SK-N-SH treated with all-trans-retinoic acid at 6 μM for 48 hours (cell line): Measurements from ENCODE around the gene FAM227B.

Experiments used
- ATAC-seq: fragments of 200-7000 bp; cut with Tn5 transposase; 3 replicates; pipeline ENCODE4 v1.9.1; 2020; ENCODE audit warnings: mild to moderate bottlenecking, moderate library complexity
- ARNTL ChIP-seq: fragments of 450-650 bp; formaldehyde crosslinking; IDR thresholded peaks from 2 replicates; pipeline ENCODE4 v1.5.0; 2020; ENCODE audit warnings: low read depth, mild to moderate bottlenecking, moderate library complexity, borderline replicate concordance
- BACH2 ChIP-seq: fragments of 250-450 bp; sonication (Bioruptor Pico); IDR thresholded peaks from 2 replicates; pipeline ENCODE4 v1.9.0; 2021; ENCODE audit warnings: mild to moderate bottlenecking, borderline replicate concordance
- CREB5 ChIP-seq: fragments of 250-450 bp; sonication (Bioruptor Pico); IDR thresholded peaks from 2 replicates; pipeline ENCODE4 v1.5.1; 2020; ENCODE audit warnings: low read depth, mild to moderate bottlenecking, moderate library complexity
- GLIS3 ChIP-seq: fragments of 250-450 bp; sonication (Bioruptor Pico); IDR thresholded peaks from 2 replicates; pipeline ENCODE4 v1.5.0; 2020; ENCODE audit warnings: mild to moderate bottlenecking, moderate library complexity
- ISL1 ChIP-seq: fragments of 250-450 bp; sonication (Bioruptor Pico); IDR thresholded peaks from 2 replicates; pipeline ENCODE4 v2.1.2; 2022; ENCODE audit warnings: mild to moderate bottlenecking, moderate library complexity
- OSR1 ChIP-seq: fragments of 250-450 bp; sonication (Bioruptor Pico); IDR thresholded peaks from 2 replicates; pipeline ENCODE4 v1.8.0; 2022; ENCODE audit warnings: moderate library complexity, mild to moderate bottlenecking, inconsistent platforms
- PATZ1 ChIP-seq: fragments of 250-450 bp; sonication (Bioruptor Pico); IDR thresholded peaks from 2 replicates; pipeline ENCODE4 v1.8.0; 2020; ENCODE audit warnings: mild to moderate bottlenecking, moderate library complexity, borderline replicate concordance
- PPARA ChIP-seq: fragments of 250-450 bp; sonication (Bioruptor Pico); IDR thresholded peaks from 2 replicates; pipeline ENCODE4 v1.5.0; 2020; ENCODE audit warnings: mild to moderate bottlenecking, borderline replicate concordance
- RARB ChIP-seq: fragments of 250-450 bp; sonication (Bioruptor Pico); IDR thresholded peaks from 2 replicates; pipeline ENCODE4 v1.8.0; 2021; ENCODE audit warnings: mild to moderate bottlenecking, moderate library complexity
- TCF4 ChIP-seq: fragments of 250-450 bp; sonication (Bioruptor Pico); IDR thresholded peaks from 2 replicates; pipeline ENCODE4 v1.8.0; 2021; ENCODE audit warnings: mild to moderate bottlenecking, moderate library complexity, borderline replicate concordance
- TOX ChIP-seq: fragments of 250-450 bp; sonication (Bioruptor Pico); IDR thresholded peaks from 2 replicates; pipeline ENCODE4 v1.8.0; 2021; ENCODE audit warnings: mild to moderate bottlenecking, moderate library complexity, borderline replicate concordance
- ZC3H10 ChIP-seq: fragments of 250-450 bp; sonication (Bioruptor Pico); IDR thresholded peaks from 2 replicates; pipeline ENCODE4 v1.5.1; 2021; ENCODE audit warnings: mild to moderate bottlenecking, moderate library complexity
- ZFP3 ChIP-seq: fragments of 250-450 bp; sonication (Bioruptor Pico); IDR thresholded peaks from 2 replicates; pipeline ENCODE4 v1.5.0; 2020; ENCODE audit warnings: mild to moderate bottlenecking, moderate library complexity
- ZNF565 ChIP-seq: fragments of 450-650 bp; formaldehyde crosslinking; conservative IDR thresholded peaks from 2 replicates; pipeline ENCODE4 v1.5.0; 2020; ENCODE audit warnings: low read depth, mild to moderate bottlenecking, moderate library complexity
- ZNF70 ChIP-seq: fragments of 450-650 bp; formaldehyde crosslinking; IDR thresholded peaks from 2 replicates; pipeline ENCODE4 v1.5.0; 2020; ENCODE audit warnings: mild to moderate bottlenecking, moderate library complexity
- ZNF8 ChIP-seq: fragments of 450-650 bp; formaldehyde crosslinking; IDR thresholded peaks from 2 replicates; pipeline ENCODE4 v1.5.0; 2020; ENCODE audit warnings: mild to moderate bottlenecking, moderate library complexity
- TF ChIP-seq, protein P1 (sequence below): fragments of 250-450 bp; sonication (Bioruptor Pico); IDR thresholded peaks from 2 replicates; pipeline ENCODE4 v1.5.1; 2021; ENCODE audit warnings: mild to moderate bottlenecking, moderate library complexity
- TF ChIP-seq, protein P2 (sequence below): fragments of 250-450 bp; sonication (Bioruptor Pico); IDR thresholded peaks from 2 replicates; pipeline ENCODE4 v1.8.0; 2021; ENCODE audit warnings: low read depth, mild to moderate bottlenecking, moderate library complexity, borderline replicate concordance
- TF ChIP-seq, protein P3 (sequence below): fragments of 250-450 bp; sonication (Bioruptor Pico); IDR thresholded peaks from 2 replicates; pipeline ENCODE4 v1.5.0; 2020; ENCODE audit warnings: mild to moderate bottlenecking, moderate library complexity

Gene FAM227B

GRCh38 chr15:49646891-49647290, 26.3 kb upstream of the FAM227B start:
- TF ChIP-seq TOX (no peak), TCF4 (no peak), OSR1 (no peak), ARNTL (no peak), CREB5 (CRISPR knock-in tag) (no peak), GLIS3 (no peak), PATZ1 (CRISPR knock-in tag) (no peak), ZC3H10 (CRISPR knock-in tag) (no peak), PPARA (no peak), ISL1 (CRISPR knock-in tag) (no peak), ZNF8 (no peak), BACH2 (CRISPR knock-in tag) (no peak), ZFP3 (no peak), ZNF70 (CRISPR knock-in tag) (no peak)
- TF ChIP-seq, protein P1, sequence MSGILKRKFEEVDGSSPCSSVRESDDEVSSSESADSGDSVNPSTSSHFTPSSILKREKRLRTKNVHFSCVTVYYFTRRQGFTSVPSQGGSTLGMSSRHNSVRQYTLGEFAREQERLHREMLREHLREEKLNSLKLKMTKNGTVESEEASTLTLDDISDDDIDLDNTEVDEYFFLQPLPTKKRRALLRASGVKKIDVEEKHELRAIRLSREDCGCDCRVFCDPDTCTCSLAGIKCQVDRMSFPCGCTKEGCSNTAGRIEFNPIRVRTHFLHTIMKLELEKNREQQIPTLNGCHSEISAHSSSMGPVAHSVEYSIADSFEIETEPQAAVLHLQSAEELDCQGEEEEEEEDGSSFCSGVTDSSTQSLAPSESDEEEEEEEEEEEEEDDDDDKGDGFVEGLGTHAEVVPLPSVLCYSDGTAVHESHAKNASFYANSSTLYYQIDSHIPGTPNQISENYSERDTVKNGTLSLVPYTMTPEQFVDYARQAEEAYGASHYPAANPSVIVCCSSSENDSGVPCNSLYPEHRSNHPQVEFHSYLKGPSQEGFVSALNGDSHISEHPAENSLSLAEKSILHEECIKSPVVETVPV: no peak
- TF ChIP-seq, protein P2, sequence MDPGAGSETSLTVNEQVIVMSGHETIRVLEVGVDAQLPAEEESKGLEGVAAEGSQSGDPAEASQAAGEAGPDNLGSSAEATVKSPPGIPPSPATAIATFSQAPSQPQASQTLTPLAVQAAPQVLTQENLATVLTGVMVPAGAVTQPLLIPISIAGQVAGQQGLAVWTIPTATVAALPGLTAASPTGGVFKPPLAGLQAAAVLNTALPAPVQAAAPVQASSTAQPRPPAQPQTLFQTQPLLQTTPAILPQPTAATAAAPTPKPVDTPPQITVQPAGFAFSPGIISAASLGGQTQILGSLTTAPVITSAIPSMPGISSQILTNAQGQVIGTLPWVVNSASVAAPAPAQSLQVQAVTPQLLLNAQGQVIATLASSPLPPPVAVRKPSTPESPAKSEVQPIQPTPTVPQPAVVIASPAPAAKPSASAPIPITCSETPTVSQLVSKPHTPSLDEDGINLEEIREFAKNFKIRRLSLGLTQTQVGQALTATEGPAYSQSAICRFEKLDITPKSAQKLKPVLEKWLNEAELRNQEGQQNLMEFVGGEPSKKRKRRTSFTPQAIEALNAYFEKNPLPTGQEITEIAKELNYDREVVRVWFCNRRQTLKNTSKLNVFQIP (CRISPR knock-in tag): no peak
- ATAC-seq: no peak

DNA sequence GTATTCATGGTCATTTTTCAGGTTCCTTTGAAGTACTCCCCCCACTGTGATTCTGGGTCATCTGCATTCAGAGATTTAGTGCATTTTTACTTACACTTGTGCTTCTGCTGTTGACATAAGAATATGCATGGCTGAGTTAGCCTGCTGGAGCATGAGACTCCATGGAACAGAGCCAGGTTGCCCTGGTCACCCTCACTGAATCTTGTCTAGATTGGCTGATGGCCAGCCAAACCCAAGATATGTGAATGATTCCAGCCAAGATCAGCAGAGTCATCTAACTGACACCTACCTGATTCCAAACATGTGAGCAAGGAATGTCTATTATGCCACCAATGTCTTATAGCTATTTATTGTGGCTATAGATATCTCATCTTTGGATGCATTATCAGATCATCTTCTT, 25.3 kb upstream of the FAM227B start:
- ATAC-seq: peak; percentile 67; the same call in 2 of the 3 replicates
- TF ChIP-seq, protein P3, sequence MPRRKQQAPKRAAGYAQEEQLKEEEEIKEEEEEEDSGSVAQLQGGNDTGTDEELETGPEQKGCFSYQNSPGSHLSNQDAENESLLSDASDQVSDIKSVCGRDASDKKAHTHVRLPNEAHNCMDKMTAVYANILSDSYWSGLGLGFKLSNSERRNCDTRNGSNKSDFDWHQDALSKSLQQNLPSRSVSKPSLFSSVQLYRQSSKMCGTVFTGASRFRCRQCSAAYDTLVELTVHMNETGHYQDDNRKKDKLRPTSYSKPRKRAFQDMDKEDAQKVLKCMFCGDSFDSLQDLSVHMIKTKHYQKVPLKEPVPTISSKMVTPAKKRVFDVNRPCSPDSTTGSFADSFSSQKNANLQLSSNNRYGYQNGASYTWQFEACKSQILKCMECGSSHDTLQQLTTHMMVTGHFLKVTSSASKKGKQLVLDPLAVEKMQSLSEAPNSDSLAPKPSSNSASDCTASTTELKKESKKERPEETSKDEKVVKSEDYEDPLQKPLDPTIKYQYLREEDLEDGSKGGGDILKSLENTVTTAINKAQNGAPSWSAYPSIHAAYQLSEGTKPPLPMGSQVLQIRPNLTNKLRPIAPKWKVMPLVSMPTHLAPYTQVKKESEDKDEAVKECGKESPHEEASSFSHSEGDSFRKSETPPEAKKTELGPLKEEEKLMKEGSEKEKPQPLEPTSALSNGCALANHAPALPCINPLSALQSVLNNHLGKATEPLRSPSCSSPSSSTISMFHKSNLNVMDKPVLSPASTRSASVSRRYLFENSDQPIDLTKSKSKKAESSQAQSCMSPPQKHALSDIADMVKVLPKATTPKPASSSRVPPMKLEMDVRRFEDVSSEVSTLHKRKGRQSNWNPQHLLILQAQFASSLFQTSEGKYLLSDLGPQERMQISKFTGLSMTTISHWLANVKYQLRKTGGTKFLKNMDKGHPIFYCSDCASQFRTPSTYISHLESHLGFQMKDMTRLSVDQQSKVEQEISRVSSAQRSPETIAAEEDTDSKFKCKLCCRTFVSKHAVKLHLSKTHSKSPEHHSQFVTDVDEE (CRISPR knock-in tag): no peak
- peak; percentile 48; the same call in 1 of the 2 replicates for TF ChIP-seq ISL1 (CRISPR knock-in tag)

GRCh38 chr15:49645277-49645676, 24.7 kb upstream of the FAM227B start:
- no peak for ATAC-seq
- TF ChIP-seq ZNF565 (CRISPR knock-in tag) (no peak), RARB (CRISPR knock-in tag) (no peak), TCF4 (no peak)
- TF ChIP-seq, protein P1: no peak
- TF ChIP-seq, protein P2 (CRISPR knock-in tag): no peak
